Mesendoderm (in vitro differentiated cells): ENCODE results near the gene TRMT112.

ENCODE experiments used
- DNase-seq: peaks from one replicate; pipeline ENCODE4 v3.0.0; 2013
- H2AK5ac ChIP-seq: 2 replicates; pipeline ENCODE4 v1.6.1; 2013; ENCODE audit warnings: low read length, inconsistent platforms
- H2BK120ac ChIP-seq: 2 replicates; pipeline ENCODE4 v1.6.1; 2013; ENCODE audit warnings: low read depth, mild to moderate bottlenecking, low read length, moderate library complexity, mixed read lengths
- H2BK15ac ChIP-seq: replicated peaks from 2 replicates; pipeline ENCODE4 v1.6.1; 2013; ENCODE audit warnings: low read depth, mild to moderate bottlenecking, moderate library complexity
- H2BK5ac ChIP-seq: 2 replicates; pipeline ENCODE4 v1.6.1; 2013; ENCODE audit warnings: low read length, inconsistent platforms
- H3K18ac ChIP-seq: 2 replicates; pipeline ENCODE4 v1.6.1; 2013; ENCODE audit warnings: mild to moderate bottlenecking, low read length, mixed read lengths
- H3K23ac ChIP-seq: one replicate; pipeline ENCODE4 v1.6.1; 2013; ENCODE audit warnings: low read length
- H3K27ac ChIP-seq: 2 replicates; pipeline ENCODE4 v1.5.1; 2013; ENCODE audit warnings: low read depth, mild to moderate bottlenecking, inconsistent platforms, low read length, moderate library complexity
- H3K27me3 ChIP-seq: 2 replicates; pipeline ENCODE4 v1.6.1; 2013; ENCODE audit warnings: low read length, control low read depth, mild to moderate bottlenecking, inconsistent platforms; ENCODE audit not compliant: insufficient read depth, poor library complexity
- H3K36me3 ChIP-seq: 2 replicates; pipeline ENCODE4 v1.6.1; 2013; ENCODE audit warnings: low read length, inconsistent platforms; ENCODE audit not compliant: control insufficient read depth, insufficient read depth
- H3K4ac ChIP-seq: one replicate; pipeline ENCODE4 v1.6.1; 2013; ENCODE audit warnings: low read depth, mild to moderate bottlenecking, low read length, moderate library complexity
- H3K4me1 ChIP-seq: 2 replicates; pipeline ENCODE4 v1.6.1; 2013; ENCODE audit warnings: low read depth, low read length, inconsistent platforms; ENCODE audit not compliant: control insufficient read depth
- H3K4me2 ChIP-seq: 2 replicates; pipeline ENCODE4 v1.6.1; 2013; ENCODE audit warnings: low read length
- H3K4me3 ChIP-seq: 2 replicates; pipeline ENCODE4 v1.5.1; 2013; ENCODE audit warnings: mild to moderate bottlenecking, low read length
- H3K56ac ChIP-seq: one replicate; pipeline ENCODE4 v1.6.1; 2013; ENCODE audit warnings: low read length
- H3K79me1 ChIP-seq: 2 replicates; pipeline ENCODE4 v1.6.1; 2013; ENCODE audit warnings: low read length, inconsistent platforms
- H3K79me2 ChIP-seq: 2 replicates; pipeline ENCODE4 v1.6.1; 2013; ENCODE audit warnings: mild to moderate bottlenecking, low read length; ENCODE audit not compliant: control insufficient read depth, insufficient read depth
- H3K9ac ChIP-seq: 2 replicates; pipeline ENCODE4 v1.6.1; 2013; ENCODE audit warnings: low read length, inconsistent platforms
- H4K5ac ChIP-seq: one replicate; pipeline ENCODE4 v1.6.1; 2013; ENCODE audit warnings: low read length
- H4K8ac ChIP-seq: one replicate; pipeline ENCODE4 v1.6.1; 2013; ENCODE audit warnings: low read depth, mild to moderate bottlenecking, control low read depth, low read length, moderate library complexity
- WGBS: extraction: QIAGEN DNeasy Blood & Tissue Kit; methylation state at CpG from one replicate; pipeline ENCODE4 v1.1.7; 2013; ENCODE audit warnings: low lambda C conversion rate, missing lambda C conversion rate; ENCODE audit not compliant: insufficient coverage; ENCODE audit errors: extremely low coverage; 5-methylcytosine and 5-hydroxymethylcytosine counted together

Gene TRMT112

GRCh38 chr11:64294774-64295173 is 22.6 kb downstream of the TRMT112 start:
- H3K4me3 ChIP-seq = no peak overlapping the region
- H4K5ac ChIP-seq = no peak overlapping the region
- no peaks in the 10 kb centered on the region for H3K36me3 ChIP-seq
- no peaks in the 10 kb centered on the region for H3K4me1 ChIP-seq
- no peak overlapping the region for H3K23ac ChIP-seq
- H3K79me2 ChIP-seq = no peaks in the 10 kb centered on the region
- H2AK5ac ChIP-seq = no peak overlapping the region
- no peak overlapping the region for H2BK15ac ChIP-seq
- DNase-seq = no peak
- WGBS = no CpG with 5 or more reads among the region's 3 CpGs
- H2BK120ac ChIP-seq = no peak overlapping the region
- H3K18ac ChIP-seq = no peak overlapping the region
- no peaks in the 10 kb centered on the region for H3K79me1 ChIP-seq
- H3K4me2 ChIP-seq = no peak overlapping the region
- H3K27me3 ChIP-seq = peaks cover 89% of the 10 kb centered on the region
- H3K4ac ChIP-seq = no peak overlapping the region
- H3K56ac ChIP-seq = no peak overlapping the region
- no peak overlapping the region for H2BK5ac ChIP-seq
- H4K8ac ChIP-seq = no peak overlapping the region
- H3K27ac ChIP-seq = no peak overlapping the region
- no peak overlapping the region for H3K9ac ChIP-seq

- Histone ChIP-seq H4K8ac (no peak overlapping the region), H3K27ac (no peak overlapping the region), H3K23ac (no peak overlapping the region), H2BK15ac (no peak overlapping the region), H3K4me3 (no peak overlapping the region), H3K18ac (no peak overlapping the region), H2BK120ac (no peak overlapping the region), H4K5ac (no peak overlapping the region), H3K79me2 (no peaks in the 10 kb centered on the region), H3K4me2 (no peak overlapping the region), H3K27me3 (peaks cover 72% of the 10 kb centered on the region), H2BK5ac (no peak overlapping the region), H3K36me3 (no peaks in the 10 kb centered on the region), H3K4me1 (no peaks in the 10 kb centered on the region), H3K79me1 (no peaks in the 10 kb centered on the region), H3K9ac (no peak overlapping the region), H2AK5ac (no peak overlapping the region), H3K56ac (no peak overlapping the region), H3K4ac (no peak overlapping the region)
- WGBS = no CpG with 5 or more reads among the region's 42 CpGs
- DNase-seq = no peak
These were observed 24.7 kb downstream of the TRMT112 start for GRCh38 chr11:64292460-64293254.

- Histone ChIP-seq H3K18ac (no peak overlapping the region), H2AK5ac (no peak overlapping the region), H3K4me3 (no peak overlapping the region), H3K4ac (no peak overlapping the region), H2BK15ac (no peak overlapping the region), H2BK120ac (no peak overlapping the region), H3K27me3 (peaks cover 64% of the 10 kb centered on the region), H3K4me1 (no peaks in the 10 kb centered on the region), H4K8ac (no peak overlapping the region), H4K5ac (no peak overlapping the region), H3K23ac (no peak overlapping the region), H3K56ac (peak overlapping the region; percentile 25), H3K27ac (no peak overlapping the region), H3K36me3 (no peaks in the 10 kb centered on the region), H3K79me1 (no peaks in the 10 kb centered on the region), H3K9ac (no peak overlapping the region), H3K4me2 (peak overlapping the region; percentile 15), H2BK5ac (no peak overlapping the region), H3K79me2 (no peaks in the 10 kb centered on the region)
- no CpG with 5 or more reads among the region's 96 CpGs for WGBS
- no peak for DNase-seq
These were observed 25.5 kb downstream of the TRMT112 start for GRCh38 chr11:64291752-64292459.

- no peak within 1 kb of the TSS for H4K8ac ChIP-seq
- WGBS = no CpG with 5 or more reads among the region's 45 CpGs
- H3K4ac ChIP-seq = no peak within 1 kb of the TSS
- H2BK5ac ChIP-seq = no peak within 1 kb of the TSS
- H3K23ac ChIP-seq = no peak within 1 kb of the TSS
- no peak within 1 kb of the TSS for H4K5ac ChIP-seq
- H3K9ac ChIP-seq = peak within 1 kb of the TSS; percentile 29
- peaks cover 58% of the 10 kb centered on the region for H3K27me3 ChIP-seq
- no peaks in the 10 kb centered on the region for H3K79me2 ChIP-seq
- DNase-seq = no peak
- H2AK5ac ChIP-seq = no peak within 1 kb of the TSS
- H2BK120ac ChIP-seq = no peak within 1 kb of the TSS
- H3K18ac ChIP-seq = no peak within 1 kb of the TSS
- no peak within 1 kb of the TSS for H3K4me3 ChIP-seq
- no peaks in the 10 kb centered on the region for H3K79me1 ChIP-seq
- H3K56ac ChIP-seq = peak within 1 kb of the TSS; percentile 25
- peak within 1 kb of the TSS; percentile 15 for H3K4me2 ChIP-seq
- H3K27ac ChIP-seq = no peak within 1 kb of the TSS
- H3K36me3 ChIP-seq = no peaks in the 10 kb centered on the region
- no peak within 1 kb of the TSS for H2BK15ac ChIP-seq
- no peaks in the 10 kb centered on the region for H3K4me1 ChIP-seq
These were observed 26.1 kb downstream of the TRMT112 start, which contains the start of gene KCNK4 for GRCh38 chr11:64291262-64291751. Gene KCNK4 (plus strand): TSS chr11:64291302. CDS start chr11:64293019, 1,717 bp downstream.

GRCh38 chr11:64290352-64291261 is 26.8 kb downstream of the TRMT112 start:
- H3K27me3 ChIP-seq = peaks cover 51% of the 10 kb centered on the region
- H3K18ac ChIP-seq = no peak overlapping the region
- no peak overlapping the region for H2AK5ac ChIP-seq
- no CpG with 5 or more reads among the region's 10 CpGs for WGBS
- no peak for DNase-seq
- H4K8ac ChIP-seq = no peak overlapping the region
- H3K9ac ChIP-seq = no peak overlapping the region
- no peaks in the 10 kb centered on the region for H3K79me2 ChIP-seq
- H3K23ac ChIP-seq = no peak overlapping the region
- H3K56ac ChIP-seq = no peak overlapping the region
- H4K5ac ChIP-seq = no peak overlapping the region
- no peak overlapping the region for H3K4me2 ChIP-seq
- H3K4me1 ChIP-seq = peaks cover 2% of the 10 kb centered on the region
- H3K4ac ChIP-seq = no peak overlapping the region
- no peaks in the 10 kb centered on the region for H3K79me1 ChIP-seq
- no peak overlapping the region for H2BK15ac ChIP-seq
- no peak overlapping the region for H2BK5ac ChIP-seq
- no peak overlapping the region for H3K4me3 ChIP-seq
- H3K36me3 ChIP-seq = no peaks in the 10 kb centered on the region
- H2BK120ac ChIP-seq = no peak overlapping the region
- H3K27ac ChIP-seq = no peak overlapping the region
